HEK293 (cell line): ENCODE data around the gene SPACA6.

ENCODE experiments used
- CTCF ChIA-PET: fragments of 350-600 bp; formaldehyde crosslinking; extraction: SDS; loops from one replicate; lab custom pipeline; 2021; ENCODE audit warnings: antibody characterized with exemption; lab: Yijun Ruan, JAX
- POLR2A ChIA-PET: fragments of 300-600 bp; formaldehyde crosslinking; extraction: SDS; loops from one replicate; lab custom pipeline; 2020; ENCODE audit warnings: antibody characterized with exemption, inconsistent platforms; lab: Yijun Ruan, JAX
- H3K27ac ChIP-seq: fragments of 200-500 bp; sonication (Bioruptor generic); 2 replicates; pipeline ENCODE4 v1.5.1; 2014; ENCODE audit warnings: low read depth, low read length, control low read depth, inconsistent platforms; ENCODE audit errors: extremely low read depth
- H3K36me3 ChIP-seq, 2 experiments: fragments of 200-500 bp in 1 of 2; sonication (Bioruptor generic) in 1 of 2; 1 replicate in 1 of 2; 2 replicates in 1 of 2; pipeline ENCODE4 v1.5.1; 2014 to 2017; ENCODE audit warnings: inconsistent platforms in 2 of 2, low read length in 2 of 2; ENCODE audit not compliant: control insufficient read depth in 2 of 2, insufficient read depth in 1 of 2
- H3K4me1 ChIP-seq: fragments of 200-500 bp; sonication (Bioruptor generic); 2 replicates; pipeline ENCODE4 v1.5.1; 2014; ENCODE audit warnings: mild to moderate bottlenecking, low read length, inconsistent platforms; ENCODE audit not compliant: control insufficient read depth, insufficient read depth
- H3K4me3 ChIP-seq: 2 replicates; pipeline ENCODE4 v1.5.1; 2011; ENCODE audit warnings: low read depth, mild to moderate bottlenecking, control low read depth, low read length, moderate library complexity
- H3K9me3 ChIP-seq: fragments of 200-500 bp; sonication (Bioruptor generic); 2 replicates; pipeline ENCODE4 v1.5.1; 2014; ENCODE audit warnings: low read depth, low read length, inconsistent platforms; ENCODE audit not compliant: control insufficient read depth, insufficient read depth
- BCL6B ChIP-seq: fragments of 450-650 bp; formaldehyde crosslinking; IDR thresholded peaks from 2 replicates; pipeline ENCODE4 v1.5.1; 2017; ENCODE audit warnings: missing biosample characterization, missing genetic modification characterization
- EGR2 ChIP-seq: fragments of 450-650 bp; formaldehyde crosslinking; IDR thresholded peaks from 2 replicates; pipeline ENCODE4 v1.5.1; 2016; ENCODE audit warnings: low read depth, missing biosample characterization, missing genetic modification characterization
- HIC1 ChIP-seq: fragments of 450-650 bp; formaldehyde crosslinking; IDR thresholded peaks from 2 replicates; pipeline ENCODE4 v1.5.1; 2016; ENCODE audit warnings: missing biosample characterization, missing genetic modification characterization
- KLF8 ChIP-seq: fragments of 450-650 bp; formaldehyde crosslinking; IDR thresholded peaks from 2 replicates; pipeline ENCODE4 v1.5.1; 2016; ENCODE audit warnings: missing biosample characterization, missing genetic modification characterization
- PRDM4 ChIP-seq: fragments of 450-650 bp; formaldehyde crosslinking; IDR thresholded peaks from 2 replicates; pipeline ENCODE4 v1.5.1; 2017; ENCODE audit warnings: missing biosample characterization, missing genetic modification characterization
- SP2 ChIP-seq: fragments of 450-650 bp; formaldehyde crosslinking; IDR thresholded peaks from 2 replicates; pipeline ENCODE4 v1.5.1; 2016; ENCODE audit warnings: missing biosample characterization, missing genetic modification characterization
- SP3 ChIP-seq: fragments of 450-650 bp; formaldehyde crosslinking; IDR thresholded peaks from 2 replicates; pipeline ENCODE4 v1.5.1; 2016; ENCODE audit warnings: missing biosample characterization, missing genetic modification characterization
- ZFHX2 ChIP-seq: fragments of 450-650 bp; formaldehyde crosslinking; conservative IDR thresholded peaks from 2 replicates; pipeline ENCODE4 v1.5.1; 2016; ENCODE audit warnings: missing biosample characterization, missing genetic modification characterization
- ZNF112 ChIP-seq: fragments of 450-650 bp; formaldehyde crosslinking; IDR thresholded peaks from 2 replicates; pipeline ENCODE4 v1.5.0; 2017; ENCODE audit warnings: missing biosample characterization, missing genetic modification characterization
- ZNF114 ChIP-seq: fragments of 450-650 bp; formaldehyde crosslinking; IDR thresholded peaks from 2 replicates; pipeline ENCODE4 v1.5.0; 2017; ENCODE audit warnings: missing biosample characterization, missing genetic modification characterization
- ZNF133 ChIP-seq: fragments of 450-650 bp; formaldehyde crosslinking; IDR thresholded peaks from 2 replicates; pipeline ENCODE4 v1.5.1; 2016; ENCODE audit warnings: missing biosample characterization, missing genetic modification characterization
- ZNF157 ChIP-seq: fragments of 450-650 bp; formaldehyde crosslinking; IDR thresholded peaks from 2 replicates; pipeline ENCODE4 v1.5.1; 2016; ENCODE audit warnings: missing biosample characterization, missing genetic modification characterization
- ZNF280C ChIP-seq: fragments of 450-650 bp; formaldehyde crosslinking; IDR thresholded peaks from 2 replicates; pipeline ENCODE4 v1.5.1; 2016; ENCODE audit warnings: missing biosample characterization, missing genetic modification characterization
- ZNF335 ChIP-seq: fragments of 450-650 bp; formaldehyde crosslinking; conservative IDR thresholded peaks from 2 replicates; pipeline ENCODE4 v1.5.1; 2016; ENCODE audit warnings: missing biosample characterization, missing genetic modification characterization
- ZNF366 ChIP-seq: fragments of 450-650 bp; formaldehyde crosslinking; conservative IDR thresholded peaks from 2 replicates; pipeline ENCODE4 v1.5.1; 2016; ENCODE audit warnings: missing biosample characterization, missing genetic modification characterization
- ZNF398 ChIP-seq: fragments of 450-650 bp; formaldehyde crosslinking; IDR thresholded peaks from 2 replicates; pipeline ENCODE4 v1.5.1; 2017; ENCODE audit warnings: missing biosample characterization, missing genetic modification characterization
- ZNF561 ChIP-seq: fragments of 450-650 bp; IDR thresholded peaks from 2 replicates; pipeline ENCODE4 v1.5.1; 2018; ENCODE audit warnings: missing biosample characterization, missing genetic modification characterization, borderline replicate concordance
- ZNF596 ChIP-seq: fragments of 450-650 bp; IDR thresholded peaks from 2 replicates; pipeline ENCODE4 v1.5.0; 2018; ENCODE audit warnings: missing biosample characterization, mild to moderate bottlenecking, missing genetic modification characterization, moderate library complexity
- ZNF626 ChIP-seq: fragments of 450-650 bp; sonication (Bioruptor Pico); formaldehyde crosslinking; IDR thresholded peaks from 2 replicates; pipeline ENCODE4 v1.5.1; 2018; ENCODE audit warnings: missing biosample characterization, missing genetic modification characterization, inconsistent platforms
- ZNF785 ChIP-seq: fragments of 450-650 bp; formaldehyde crosslinking; IDR thresholded peaks from 2 replicates; pipeline ENCODE4 v1.5.1; 2016; ENCODE audit warnings: missing biosample characterization, missing genetic modification characterization
- ZSCAN30 ChIP-seq: fragments of 450-650 bp; IDR thresholded peaks from 2 replicates; pipeline ENCODE4 v1.5.1; 2018; ENCODE audit warnings: missing biosample characterization, mild to moderate bottlenecking, missing genetic modification characterization, moderate library complexity
- ZXDB ChIP-seq: fragments of 450-650 bp; formaldehyde crosslinking; IDR thresholded peaks from 2 replicates; pipeline ENCODE4 v1.5.1; 2016; ENCODE audit warnings: missing biosample characterization, missing genetic modification characterization

The SPACA6 gene

GRCh38 chr19:51690454-51691073 lies 2.6 kb upstream of the SPACA6 start (continued):
- TF ChIP-seq HIC1 (tag by site-specific recombination) (peak; percentile 72), SP3 (tag by site-specific recombination) (peak; percentile 65; the same call in 1 of the 2 replicates), ZSCAN30 (tag by site-specific recombination) (0 out of 2 replicates have a peak, but pooled peaks have one; percentile 35), SP2 (tag by site-specific recombination) (peak; percentile 27), BCL6B (tag by site-specific recombination) (no peak), ZNF398 (tag by site-specific recombination) (peak; percentile 88; the same call in 1 of the 2 replicates), ZNF785 (no peak), ZNF561 (tag by site-specific recombination) (peak; percentile 36; the same call in 1 of the 2 replicates), ZNF335 (peak; percentile 47)
- TF ChIP-seq, all 188 proteins: peak for 26

GRCh38 chr19:51691074-51691583 lies 2.0 kb upstream of the SPACA6 start:
- Histone ChIP-seq H3K27ac (peak overlapping the region; percentile 91), H3K9me3 (no peaks in the 10 kb centered on the region), H3K4me1 (peaks cover 17% of the 10 kb centered on the region), H3K36me3 (peaks cover 13 to 32% of the 10 kb centered on the region in 2 experiments; a peak in 2 of 3 replicates), H3K4me3 (peak overlapping the region; percentile 83)
- ChIA-PET POLR2A (interaction anchor here (0.5 to 1.9 kb wide), 8 partner anchors 9 to 763 kb away, joined by 3 to 23 read pairs (median 5); no protein-coding TSS in a partner anchor), CTCF (interaction anchor here (0.6 kb wide), 1 partner anchor 670 kb away, joined by 4 read pairs; no protein-coding TSS in a partner anchor)
- no peak for TF ChIP-seq ZNF626 (tag by site-specific recombination)
- no peak for TF ChIP-seq PRDM4 (tag by site-specific recombination)
- TF ChIP-seq ZNF114 (tag by site-specific recombination) = peak; percentile 54; the same call in 1 of the 2 replicates
- TF ChIP-seq SP2 (tag by site-specific recombination) = peak; percentile 4; the same call in 1 of the 2 replicates
- no peak for TF ChIP-seq ZNF133 (tag by site-specific recombination)
- peak; percentile 89 for TF ChIP-seq ZNF398 (tag by site-specific recombination)
- TF ChIP-seq ZFHX2 = peak; percentile 81
- TF ChIP-seq ZNF280C = no peak
- TF ChIP-seq SP3 (tag by site-specific recombination) = peak; percentile 64
- peak; percentile 22; the same call in 1 of the 2 replicates for TF ChIP-seq ZXDB (tag by site-specific recombination)
- TF ChIP-seq ZNF112 (tag by site-specific recombination) = no peak
- TF ChIP-seq ZNF366 (tag by site-specific recombination) = peak; percentile 98
- peak; percentile 30; the same call in 1 of the 2 replicates for TF ChIP-seq ZNF157 (tag by site-specific recombination)
- TF ChIP-seq ZNF596 (tag by site-specific recombination) = peak; percentile 93
- peak; percentile 40; the same call in 1 of the 2 replicates for TF ChIP-seq KLF8
- peak; percentile 70 for TF ChIP-seq EGR2
